Body of pancreas (tissue), 4 donors: ENCODE measurements around the gene RNF169.

Experiments
- CTCF ChIP-seq, 7 experiments: fragments of 450-650 bp in 4 of 7; fragments of 200-600 bp in 3 of 7; sonication (generic) in 3 of 7; IDR thresholded peaks; one replicate each; pipeline ENCODE4 v1.5.1; 2016 to 2019; ENCODE audit warnings: antibody characterized with exemption in 7 of 7
- POLR2A ChIP-seq, 3 donors: fragments of 450-650 bp; IDR thresholded peaks; one replicate each; pipeline ENCODE4 v1.6.1; 2016; ENCODE audit warnings: antibody characterized with exemption in 3 of 3, mild to moderate bottlenecking in 2 of 3

GRCh38 chr11:74863410-74863809 is 114.8 kb downstream of the RNF169 start:
- no peak for TF ChIP-seq CTCF (IDR thresholded peaks at IDR 0.05)
- TF ChIP-seq POLR2A (IDR thresholded peaks at IDR 0.05): no peak
